ENCODE data around the gene ITPK1.

The ITPK1 gene

GRCh38 chr14:93099643-93100042 is 16.1 kb downstream of the ITPK1 start:
- H4K20me1 ChIP-seq (ENCODE audit: insufficient read depth, low read length): peaks cover 55% of the 10 kb centered on the region
- peaks cover 86% of the 10 kb centered on the region for H3K79me2 ChIP-seq (ENCODE audit: insufficient read depth, low read length)
- no peak overlapping the region for H2AFZ ChIP-seq (ENCODE audit: low read depth, low read length)
- no peaks in the 10 kb centered on the region for H3K36me3 ChIP-seq (ENCODE audit: insufficient read depth, low read length)
- no peak overlapping the region for H3K27ac ChIP-seq (ENCODE audit: low read length)
- H3K4me2 ChIP-seq (ENCODE audit: insufficient read depth, low read length): no peak overlapping the region
- peaks cover 15% of the 10 kb centered on the region for H3K4me1 ChIP-seq (ENCODE audit: insufficient read depth, low read length)
- no peaks in the 10 kb centered on the region for H3K27me3 ChIP-seq (ENCODE audit: insufficient read depth, low read length, poor library complexity)
- ATAC-seq (ENCODE audit: insufficient read depth, low read depth) (no peak), DNase-seq (no peak)
- H3K9me3 ChIP-seq (ENCODE audit: insufficient read depth, low read length, severe bottlenecking): no peaks in the 10 kb centered on the region
- TF ChIP-seq EZH2 (IDR thresholded peaks at IDR 0.05; ENCODE audit: borderline replicate concordance, low read depth, low read length, severe bottlenecking) (no peak), CTCF (IDR thresholded peaks at IDR 0.05; ENCODE audit: borderline replicate concordance, extremely low read depth, low read length, poor library complexity, severe bottlenecking) (no peak)
- no peak overlapping the region for H3K4me3 ChIP-seq (ENCODE audit: low read depth in 1 of 2, low read length in 2 of 2)
- no peak overlapping the region for H3K9ac ChIP-seq (ENCODE audit: low read depth, low read length)

- no peak for ATAC-seq (ENCODE audit: insufficient read depth, low read depth)
These were observed 16.5 kb downstream of the ITPK1 start for GRCh38 chr14:93099196-93099595.

GRCh38 chr14:93096691-93097322 is 18.9 kb downstream of the ITPK1 start:
- Histone ChIP-seq H3K9ac (ENCODE audit: low read depth, low read length) (no peak overlapping the region), H2AFZ (ENCODE audit: low read depth, low read length) (no peak overlapping the region), H3K79me2 (ENCODE audit: insufficient read depth, low read length) (peaks cover 90% of the 10 kb centered on the region)

More at GRCh38 chr14:93099196-93099595, 16.5 kb downstream of the ITPK1 start:
- TF ChIP-seq EZH2 (IDR thresholded peaks at IDR 0.05; ENCODE audit: borderline replicate concordance, low read depth, low read length, severe bottlenecking): no peak
- TF ChIP-seq CTCF (IDR thresholded peaks at IDR 0.05; ENCODE audit: borderline replicate concordance, extremely low read depth, low read length, poor library complexity, severe bottlenecking): no peak
- peaks cover 10% of the 10 kb centered on the region for H3K4me1 ChIP-seq (ENCODE audit: insufficient read depth, low read length)
- H2AFZ ChIP-seq (ENCODE audit: low read depth, low read length): no peak overlapping the region
- no peak overlapping the region for H3K4me3 ChIP-seq (ENCODE audit: low read depth in 1 of 2, low read length in 2 of 2)
- H3K36me3 ChIP-seq (ENCODE audit: insufficient read depth, low read length): no peaks in the 10 kb centered on the region
- H3K27ac ChIP-seq (ENCODE audit: low read length): no peak overlapping the region
- H3K27me3 ChIP-seq (ENCODE audit: insufficient read depth, low read length, poor library complexity): no peaks in the 10 kb centered on the region
- H3K9ac ChIP-seq (ENCODE audit: low read depth, low read length): no peak overlapping the region
- no peak for DNase-seq
- no peak overlapping the region for H3K4me2 ChIP-seq (ENCODE audit: insufficient read depth, low read length)
- H3K9me3 ChIP-seq (ENCODE audit: insufficient read depth, low read length, severe bottlenecking): no peaks in the 10 kb centered on the region
- peaks cover 86% of the 10 kb centered on the region for H3K79me2 ChIP-seq (ENCODE audit: insufficient read depth, low read length)
- peaks cover 60% of the 10 kb centered on the region for H4K20me1 ChIP-seq (ENCODE audit: insufficient read depth, low read length)

More at GRCh38 chr14:93096691-93097322, 18.9 kb downstream of the ITPK1 start:
- TF ChIP-seq CTCF (IDR thresholded peaks at IDR 0.05; ENCODE audit: borderline replicate concordance, extremely low read depth, low read length, poor library complexity, severe bottlenecking) (no peak), EZH2 (IDR thresholded peaks at IDR 0.05; ENCODE audit: borderline replicate concordance, low read depth, low read length, severe bottlenecking) (no peak)
- peaks cover 83% of the 10 kb centered on the region for H4K20me1 ChIP-seq (ENCODE audit: insufficient read depth, low read length)
- ATAC-seq (ENCODE audit: insufficient read depth, low read depth): no peak
- no peak overlapping the region for H3K27ac ChIP-seq (ENCODE audit: low read length)
- H3K4me1 ChIP-seq (ENCODE audit: insufficient read depth, low read length): no peaks in the 10 kb centered on the region
- H3K4me2 ChIP-seq (ENCODE audit: insufficient read depth, low read length): no peak overlapping the region
- H3K27me3 ChIP-seq (ENCODE audit: insufficient read depth, low read length, poor library complexity): no peaks in the 10 kb centered on the region
- no peaks in the 10 kb centered on the region for H3K36me3 ChIP-seq (ENCODE audit: insufficient read depth, low read length)
- DNase-seq: no peak
- H3K9me3 ChIP-seq (ENCODE audit: insufficient read depth, low read length, severe bottlenecking): no peaks in the 10 kb centered on the region
- H3K4me3 ChIP-seq (ENCODE audit: low read depth in 1 of 2, low read length in 2 of 2): no peak overlapping the region

All from DND-41 (cell line).